ENCODE measurements around the gene TTC39B. TPM values are rescaled to one million over a fixed set of nuclear protein-coding genes. Genes with fewer than 3 reads are reported as not detected.

TTC39B gene
- total and polyA plus RNA-seq, 2 donors (not counting 3 experiments of a cell fraction or from before 2014, with no cell fraction given) = 1.0 to 5.4 TPM

GRCh38 chr9:15287309-15287708 lies 19.7 kb downstream of the TTC39B start:
- Histone ChIP-seq H3K9ac (replicated peaks; ENCODE audit: extremely low read depth, insufficient read depth, low read length) (no peak overlapping the region), H3K4me1 (ENCODE audit: control insufficient read depth, extremely low read depth, insufficient read depth, low read length) (no peaks in the 10 kb centered on the region), H3K9me1 (replicated peaks; ENCODE audit: control insufficient read depth, extremely low read depth, insufficient read depth, low read length) (no peaks in the 10 kb centered on the region), H3K4me3 (replicated peaks in 1 of 3; ENCODE audit: insufficient read depth in 1 of 3, low read depth in 1 of 3, low read length in 3 of 3) (no peak overlapping the region), H3K79me2 (ENCODE audit: control insufficient read depth, insufficient read depth, low read length) (no peaks in the 10 kb centered on the region), H3K4me2 (ENCODE audit: insufficient read depth, low read length) (no peak overlapping the region), H3K36me3 (ENCODE audit: control insufficient read depth in 2 of 2, extremely low read depth in 1 of 2, insufficient read depth in 2 of 2, low read length in 2 of 2) (no peaks in the 10 kb centered on the region), H2AFZ (ENCODE audit: low read depth, low read length) (no peak overlapping the region), H3K27ac (ENCODE audit: insufficient read depth, low read depth, low read length) (no peak overlapping the region), H3K9me3 (replicated peaks; ENCODE audit: control insufficient read depth, insufficient read depth, low read length) (no peaks in the 10 kb centered on the region), H4K20me1 (replicated peaks; ENCODE audit: control insufficient read depth, extremely low read depth, insufficient read depth, low read length) (no peaks in the 10 kb centered on the region), H3K27me3 (ENCODE audit: control insufficient read depth in 2 of 2, insufficient read depth in 2 of 2, low read length in 2 of 2) (no peaks in the 10 kb centered on the region)
- no TSS peak for BruUV-seq (replicated peaks)
- CTCF ChIA-PET = interaction anchor here (0.8 to 1.6 kb wide), 3 partner anchors 9 to 19 kb away, joined by 4 to 5 read pairs (median 4); no protein-coding TSS in a partner anchor
- DNase-seq (ENCODE audit: low read depth, low spot score) (no peak), FAIRE-seq (no peak)
- POLR2A ChIA-PET = interaction anchor here (0.7 kb wide), 1 partner anchor 20 kb away, joined by 9 read pairs; the partner anchor contains the start of gene TTC39B
- TF ChIP-seq JUN (IDR thresholded peaks at IDR 0.05; ENCODE audit: borderline replicate concordance, insufficient read depth, insufficient read length, low read depth) (no peak), POLR2AphosphoS5 (IDR thresholded peaks at IDR 0.05; ENCODE audit: insufficient read depth, low read depth, low read length) (no peak), FOS (IDR thresholded peaks at IDR 0.05; ENCODE audit: borderline replicate concordance, insufficient read depth, low read length) (no peak), GATA2 (IDR thresholded peaks at IDR 0.05; ENCODE audit: insufficient read depth, insufficient read length, low read depth, low read length) (no peak), MAX (IDR thresholded peaks at IDR 0.05; ENCODE audit: insufficient read depth, insufficient read length) (no peak), MYC (IDR thresholded peaks at IDR 0.05; ENCODE audit: low read depth, low read length) (no peak), CTCF (IDR thresholded peaks at IDR 0.05; ENCODE audit: extremely low read depth in 1 of 2, insufficient read depth in 1 of 2, low read depth in 1 of 2, low read length in 2 of 2) (no peak), EZH2 (IDR thresholded peaks at IDR 0.05; ENCODE audit: borderline replicate concordance, low read depth, low read length, severe bottlenecking) (no peak), POLR2A (IDR thresholded peaks at IDR 0.05; ENCODE audit: low read depth, low read length) (no peak)
- dilution Hi-C loops (cut with MboI; ENCODE audit: extremely low pct_ligation_motif_present, low sequenced_read_pairs) = no loop called here
- intact Hi-C loops (cut with micrococcal nuclease) = no loop called here

Measured in endothelial cell of umbilical vein (primary cell).